HG02970 (cell line): ENCODE data around the gene TMC2.
"Not testable (repeated sequence)": the region's sequence is repeated elsewhere in the genome, so short reads cannot be mapped to it uniquely, and the experiment has no call there.

ENCODE experiments used
- ATAC-seq: cut with Tn5 transposase; IDR thresholded peaks from one replicate; pipeline ENCODE4 v1.9.1; 2021; ENCODE audit warnings: mild to moderate bottlenecking, moderate library complexity, moderate number of reproducible peaks; ENCODE audit not compliant: unreplicated experiment, low FRiP score

The TMC2 gene

GRCh38 chr20:2524709-2525506 lies 11.5 kb upstream of the TMC2 start:
- no peak for ATAC-seq

GRCh38 chr20:2526218-2526583 lies 10.2 kb upstream of the TMC2 start:
- ATAC-seq: not testable (repeated sequence)

GRCh38 chr20:2527762-2528161 lies 8.6 kb upstream of the TMC2 start:
- no peak for ATAC-seq

- no peak for ATAC-seq
Measured at GRCh38 chr20:2528671-2529271, 7.6 kb upstream of the TMC2 start.

GRCh38 chr20:2533118-2533517 lies 3.3 kb upstream of the TMC2 start:
- ATAC-seq: no peak

GRCh38 chr20:2535711-2536559 lies 438 bp upstream of the TMC2 start:
- ATAC-seq: no peak

- ATAC-seq: no peak
Measured at GRCh38 chr20:2537101-2537500, 728 bp downstream of the TMC2 start.

- ATAC-seq: no peak
Measured at GRCh38 chr20:2538356-2538755, 2.0 kb downstream of the TMC2 start.

- no peak for ATAC-seq
Measured at GRCh38 chr20:2538931-2539720, 2.8 kb downstream of the TMC2 start.

GRCh38 chr20:2541940-2542339 lies 5.6 kb downstream of the TMC2 start:
- no peak for ATAC-seq

- ATAC-seq: no peak
Measured at GRCh38 chr20:2542361-2542760, 6.0 kb downstream of the TMC2 start.

GRCh38 chr20:2544211-2544610 lies 7.8 kb downstream of the TMC2 start:
- no peak for ATAC-seq

GRCh38 chr20:2545594-2545993 lies 9.2 kb downstream of the TMC2 start:
- ATAC-seq: no peak

GRCh38 chr20:2557873-2558580 lies 21.7 kb downstream of the TMC2 start:
- ATAC-seq: no peak

GRCh38 chr20:2558581-2559278 lies 22.4 kb downstream of the TMC2 start:
- no peak for ATAC-seq

GRCh38 chr20:2559279-2559626 lies 22.9 kb downstream of the TMC2 start:
- ATAC-seq: no peak

- no peak for ATAC-seq
Measured at GRCh38 chr20:2559651-2560050, 23.3 kb downstream of the TMC2 start.

- ATAC-seq: no peak
Measured at GRCh38 chr20:2563116-2563515, 26.7 kb downstream of the TMC2 start.

GRCh38 chr20:2564406-2564805 lies 28.0 kb downstream of the TMC2 start:
- no peak for ATAC-seq
